AG09319 (cell line): Measurements from ENCODE around the gene ARID4B.
"Not testable (repeated sequence)": the region's sequence is repeated elsewhere in the genome, so short reads cannot be mapped to it uniquely, and the experiment has no call there.

Experiments used
- DNase-seq: peaks from one replicate; pipeline ENCODE4 v3.0.0-alpha.2; 2010; ENCODE audit warnings: low read depth; ENCODE audit errors: extremely low read depth
- TF ChIP-seq, protein P1 (sequence below): IDR thresholded peaks from 2 replicates; pipeline ENCODE4 v1.5.1; 2011; ENCODE audit warnings: low read depth, mild to moderate bottlenecking, inconsistent platforms, low read length, moderate library complexity

The ARID4B gene

DNA sequence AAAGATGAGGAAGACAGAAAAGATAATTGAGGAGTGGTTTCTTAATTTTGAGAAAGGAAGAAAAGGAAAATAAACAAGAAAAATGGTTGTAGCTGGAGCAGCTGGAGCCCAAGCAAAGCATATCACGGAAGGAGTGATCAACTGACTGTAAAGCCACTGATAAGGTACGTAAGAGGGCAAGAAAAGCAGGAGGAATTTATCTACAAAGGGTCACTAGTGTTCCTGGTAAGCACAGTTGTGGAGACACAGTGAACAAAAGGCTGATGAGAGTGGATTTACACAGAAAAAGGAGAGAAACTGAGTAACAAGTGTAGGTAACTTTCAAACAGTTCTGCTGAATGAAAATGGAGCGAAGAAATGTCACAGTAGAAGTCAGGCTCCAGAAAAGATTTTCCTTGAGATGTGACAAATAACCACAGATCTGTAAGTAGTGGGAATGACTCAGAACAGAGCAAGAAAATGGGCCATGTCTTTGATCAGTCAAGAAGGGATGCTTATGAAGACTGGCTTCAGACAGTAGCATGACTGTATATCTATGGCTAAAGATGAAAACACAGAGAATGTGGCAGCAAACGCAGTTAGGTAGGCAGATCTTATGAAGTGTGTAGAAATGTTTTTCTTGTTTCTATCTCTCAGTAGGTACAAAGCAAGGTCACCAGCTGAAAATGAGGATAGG lies 121.3 kb downstream of the ARID4B start:
- no peak for DNase-seq
- TF ChIP-seq, protein P1, sequence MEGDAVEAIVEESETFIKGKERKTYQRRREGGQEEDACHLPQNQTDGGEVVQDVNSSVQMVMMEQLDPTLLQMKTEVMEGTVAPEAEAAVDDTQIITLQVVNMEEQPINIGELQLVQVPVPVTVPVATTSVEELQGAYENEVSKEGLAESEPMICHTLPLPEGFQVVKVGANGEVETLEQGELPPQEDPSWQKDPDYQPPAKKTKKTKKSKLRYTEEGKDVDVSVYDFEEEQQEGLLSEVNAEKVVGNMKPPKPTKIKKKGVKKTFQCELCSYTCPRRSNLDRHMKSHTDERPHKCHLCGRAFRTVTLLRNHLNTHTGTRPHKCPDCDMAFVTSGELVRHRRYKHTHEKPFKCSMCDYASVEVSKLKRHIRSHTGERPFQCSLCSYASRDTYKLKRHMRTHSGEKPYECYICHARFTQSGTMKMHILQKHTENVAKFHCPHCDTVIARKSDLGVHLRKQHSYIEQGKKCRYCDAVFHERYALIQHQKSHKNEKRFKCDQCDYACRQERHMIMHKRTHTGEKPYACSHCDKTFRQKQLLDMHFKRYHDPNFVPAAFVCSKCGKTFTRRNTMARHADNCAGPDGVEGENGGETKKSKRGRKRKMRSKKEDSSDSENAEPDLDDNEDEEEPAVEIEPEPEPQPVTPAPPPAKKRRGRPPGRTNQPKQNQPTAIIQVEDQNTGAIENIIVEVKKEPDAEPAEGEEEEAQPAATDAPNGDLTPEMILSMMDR: no peak

- TF ChIP-seq, protein P1: no peak
- DNase-seq: no peak
Measured at GRCh38 chr1:235205687-235206086, 122.3 kb downstream of the ARID4B start.

- TF ChIP-seq, protein P1: no peak
- DNase-seq: no peak
Measured at GRCh38 chr1:235203428-235203827, 124.6 kb downstream of the ARID4B start.

- DNase-seq: not testable (repeated sequence)
Measured at GRCh38 chr1:235202447-235202846, 125.5 kb downstream of the ARID4B start.

- TF ChIP-seq, protein P1: peak; percentile 48
- DNase-seq: peak; percentile 15
Measured at GRCh38 chr1:235199441-235199840, 128.5 kb downstream of the ARID4B start.

DNA sequence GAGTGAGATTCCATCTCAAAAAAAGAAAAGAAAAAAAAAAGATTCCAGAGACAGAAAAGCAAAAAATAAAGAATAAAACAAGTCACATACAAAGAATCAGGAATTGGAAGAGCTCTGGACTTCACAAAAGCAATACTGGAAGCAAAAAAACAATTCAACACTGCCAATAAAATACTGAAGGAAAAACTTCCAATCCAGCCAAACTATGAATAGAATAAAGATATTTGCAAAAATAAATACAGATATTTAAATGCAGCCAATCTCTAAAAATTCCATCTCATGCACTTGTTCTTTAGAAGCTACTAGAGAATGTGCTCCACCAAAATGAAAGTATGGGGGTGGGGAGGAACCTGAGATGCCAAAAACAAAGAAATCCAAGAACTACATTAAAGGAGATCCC lies 137.5 kb downstream of the ARID4B start:
- no peak for DNase-seq
- TF ChIP-seq, protein P1: no peak

- TF ChIP-seq, protein P1: no peak
- no peak for DNase-seq
Measured at GRCh38 chr1:235187316-235187715, 140.7 kb downstream of the ARID4B start.
